HUES6 (cell line): Measurements from ENCODE around the gene CYP2U1.

Source experiments
- H3K27ac ChIP-seq: 2 replicates; pipeline ENCODE4 v1.7.0; 2013; ENCODE audit warnings: low read depth, mild to moderate bottlenecking, low read length, inconsistent platforms
- H3K27me3 ChIP-seq: 2 replicates; pipeline ENCODE4 v1.6.1; 2013; ENCODE audit warnings: low read length; ENCODE audit not compliant: control insufficient read depth, insufficient read depth
- H3K36me3 ChIP-seq: 2 replicates; pipeline ENCODE4 v1.6.1; 2013; ENCODE audit warnings: low read length; ENCODE audit not compliant: control insufficient read depth, insufficient read depth
- H3K4me1 ChIP-seq: 2 replicates; pipeline ENCODE4 v1.6.1; 2013; ENCODE audit warnings: low read length; ENCODE audit not compliant: control insufficient read depth, insufficient read depth
- H3K4me3 ChIP-seq: 2 replicates; pipeline ENCODE4 v1.5.1; 2013; ENCODE audit warnings: low read depth, low read length
- H3K9ac ChIP-seq: one replicate; pipeline ENCODE4 v1.6.1; 2013; ENCODE audit warnings: mild to moderate bottlenecking, low read length
- H3K9me3 ChIP-seq: 2 replicates; pipeline ENCODE4 v1.6.1; 2013; ENCODE audit warnings: low read depth, low read length; ENCODE audit not compliant: control insufficient read depth, insufficient read depth

The CYP2U1 gene

GRCh38 chr4:107987916-107988762, 56.8 kb downstream of the CYP2U1 start:
- H3K27me3 ChIP-seq, result no peaks in the 10 kb centered on the region
- no peak overlapping the region for H3K27ac ChIP-seq
- H3K9me3 ChIP-seq, result no peaks in the 10 kb centered on the region
- H3K9ac ChIP-seq, result no peak overlapping the region
- H3K4me1 ChIP-seq, result peaks cover 7% of the 10 kb centered on the region; the same call in 1 of the 2 replicates
- H3K4me3 ChIP-seq, result no peak overlapping the region
- no peaks in the 10 kb centered on the region for H3K36me3 ChIP-seq

- Histone ChIP-seq H3K9me3 (no peaks in the 10 kb centered on the region), H3K27me3 (no peaks in the 10 kb centered on the region), H3K36me3 (no peaks in the 10 kb centered on the region), H3K27ac (no peak overlapping the region), H3K4me1 (peaks cover 9% of the 10 kb centered on the region; the same call in 1 of the 2 replicates), H3K4me3 (no peak overlapping the region), H3K9ac (no peak overlapping the region)
Observed at GRCh38 chr4:107988763-107989035, 57.4 kb downstream of the CYP2U1 start.

DNA sequence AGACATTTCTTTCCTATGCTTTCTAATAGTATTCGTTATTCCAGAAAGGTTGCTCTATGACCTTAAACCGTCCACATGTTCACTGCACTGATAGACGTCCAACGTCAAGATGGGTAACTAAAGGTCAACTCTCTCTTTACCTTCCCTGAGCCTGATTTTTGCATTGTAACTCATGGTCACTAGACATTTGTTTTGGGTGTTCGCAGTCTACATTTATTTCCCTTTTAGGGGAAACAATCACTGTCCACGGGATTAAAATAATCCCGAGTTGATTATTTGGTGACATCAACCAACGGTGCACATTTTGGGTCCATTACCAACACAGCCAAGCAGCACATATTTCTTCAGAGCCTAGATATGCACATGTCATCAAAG, 57.8 kb downstream of the CYP2U1 start:
- Histone ChIP-seq H3K4me1 (peaks cover 13% of the 10 kb centered on the region; the same call in 1 of the 2 replicates), H3K36me3 (no peaks in the 10 kb centered on the region), H3K9me3 (no peaks in the 10 kb centered on the region), H3K27me3 (no peaks in the 10 kb centered on the region), H3K27ac (no peak overlapping the region), H3K9ac (peak overlapping the region; percentile 34), H3K4me3 (peak overlapping the region; percentile 99)

DNA sequence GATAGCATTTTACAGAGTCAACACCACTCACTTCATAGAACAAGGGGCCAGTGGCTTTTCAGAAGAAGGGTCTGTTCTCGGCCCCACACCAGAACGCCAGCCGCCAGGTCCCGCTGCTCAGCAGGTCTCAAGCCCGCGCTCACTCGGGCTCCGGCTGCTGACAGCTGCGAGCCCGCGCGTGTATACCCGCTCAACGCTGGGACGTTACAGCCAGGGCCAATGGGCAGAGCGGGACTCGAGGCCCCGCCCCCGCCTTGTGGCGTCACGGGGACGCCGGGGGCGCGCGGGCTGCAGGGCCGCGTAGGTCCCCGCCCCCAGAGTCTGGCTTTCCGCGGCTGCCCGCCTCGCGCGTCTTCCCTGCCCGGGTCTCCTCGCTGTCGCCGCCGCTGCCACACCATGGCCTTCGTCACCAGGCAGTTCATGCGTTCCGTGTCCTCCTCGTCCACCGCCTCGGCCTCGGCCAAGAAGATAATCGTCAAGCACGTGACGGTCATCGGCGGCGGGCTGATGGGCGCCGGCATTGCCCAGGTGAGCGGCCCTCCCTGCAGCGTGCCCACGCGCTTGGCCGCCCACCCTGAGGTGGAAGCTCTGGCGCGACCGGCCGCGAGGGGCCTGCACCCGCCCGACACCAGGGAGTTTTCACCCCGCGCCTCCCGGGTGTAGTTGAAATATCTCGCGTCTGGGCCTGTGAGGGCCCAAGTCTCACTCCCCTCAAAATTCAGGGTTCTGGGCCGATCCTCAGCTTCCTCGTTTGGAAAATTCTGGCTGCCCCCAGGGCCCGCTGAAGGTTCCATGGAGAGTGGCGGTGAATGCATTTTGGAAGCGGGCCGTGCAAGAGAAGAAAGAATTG, 58.4 kb downstream of the CYP2U1 start, which contains the start of gene HADH:
Gene HADH, plus strand, starts transcription at position 353 of the 850 bp plus-strand sequence. Its CDS starts 44 bp downstream, at position 397.
- Histone ChIP-seq H3K9me3 (no peaks in the 10 kb centered on the region), H3K36me3 (no peaks in the 10 kb centered on the region), H3K4me3 (peak within 1 kb of the TSS; percentile 99), H3K9ac (peak within 1 kb of the TSS; percentile 98), H3K27me3 (no peaks in the 10 kb centered on the region), H3K4me1 (peaks cover 18% of the 10 kb centered on the region; the same call in 1 of the 2 replicates), H3K27ac (peak within 1 kb of the TSS; percentile 77; the same call in 1 of the 2 replicates)

GRCh38 chr4:107991945-107992630, 60.7 kb downstream of the CYP2U1 start:
- Histone ChIP-seq H3K9ac (no peak overlapping the region), H3K27ac (no peak overlapping the region), H3K36me3 (no peaks in the 10 kb centered on the region), H3K27me3 (no peaks in the 10 kb centered on the region), H3K4me3 (peak overlapping the region; percentile 99), H3K9me3 (no peaks in the 10 kb centered on the region), H3K4me1 (peaks cover 18% of the 10 kb centered on the region; the same call in 1 of the 2 replicates)

GRCh38 chr4:107993969-107994368, 62.6 kb downstream of the CYP2U1 start:
- H3K4me3 ChIP-seq, result no peak overlapping the region

DNA sequence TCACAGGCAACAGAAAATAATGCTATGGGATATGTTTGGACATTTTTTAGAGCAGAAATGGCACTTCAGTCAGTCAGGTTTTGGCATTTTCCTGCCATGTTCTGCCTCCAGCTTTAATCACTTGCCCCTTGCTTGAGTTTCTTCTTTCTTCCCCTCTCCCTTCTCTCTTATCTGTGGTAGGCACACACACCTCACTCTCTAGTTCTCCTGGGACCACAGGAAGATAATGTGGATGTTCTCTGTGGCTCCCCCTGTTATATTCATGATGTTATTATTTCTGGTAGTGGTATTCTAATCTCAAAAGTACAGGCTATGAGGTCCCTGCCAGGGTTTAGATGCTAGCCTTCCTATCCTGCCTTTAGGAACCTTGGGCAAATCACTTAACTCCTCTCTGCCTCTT, 63.5 kb downstream of the CYP2U1 start:
- H3K4me3 ChIP-seq, result no peak overlapping the region
- H3K9ac ChIP-seq, result no peak overlapping the region
- H3K9me3 ChIP-seq, result no peaks in the 10 kb centered on the region
- peaks cover 2% of the 10 kb centered on the region; the same call in 1 of the 2 replicates for H3K36me3 ChIP-seq
- H3K27ac ChIP-seq, result no peak overlapping the region
- no peaks in the 10 kb centered on the region for H3K27me3 ChIP-seq
- peaks cover 18% of the 10 kb centered on the region; the same call in 1 of the 2 replicates for H3K4me1 ChIP-seq

More at GRCh38 chr4:107993969-107994368, 62.6 kb downstream of the CYP2U1 start:
- Histone ChIP-seq H3K9me3 (no peaks in the 10 kb centered on the region), H3K36me3 (no peaks in the 10 kb centered on the region), H3K4me1 (peaks cover 18% of the 10 kb centered on the region; the same call in 1 of the 2 replicates), H3K27ac (no peak overlapping the region), H3K9ac (no peak overlapping the region), H3K27me3 (no peaks in the 10 kb centered on the region)

DNA sequence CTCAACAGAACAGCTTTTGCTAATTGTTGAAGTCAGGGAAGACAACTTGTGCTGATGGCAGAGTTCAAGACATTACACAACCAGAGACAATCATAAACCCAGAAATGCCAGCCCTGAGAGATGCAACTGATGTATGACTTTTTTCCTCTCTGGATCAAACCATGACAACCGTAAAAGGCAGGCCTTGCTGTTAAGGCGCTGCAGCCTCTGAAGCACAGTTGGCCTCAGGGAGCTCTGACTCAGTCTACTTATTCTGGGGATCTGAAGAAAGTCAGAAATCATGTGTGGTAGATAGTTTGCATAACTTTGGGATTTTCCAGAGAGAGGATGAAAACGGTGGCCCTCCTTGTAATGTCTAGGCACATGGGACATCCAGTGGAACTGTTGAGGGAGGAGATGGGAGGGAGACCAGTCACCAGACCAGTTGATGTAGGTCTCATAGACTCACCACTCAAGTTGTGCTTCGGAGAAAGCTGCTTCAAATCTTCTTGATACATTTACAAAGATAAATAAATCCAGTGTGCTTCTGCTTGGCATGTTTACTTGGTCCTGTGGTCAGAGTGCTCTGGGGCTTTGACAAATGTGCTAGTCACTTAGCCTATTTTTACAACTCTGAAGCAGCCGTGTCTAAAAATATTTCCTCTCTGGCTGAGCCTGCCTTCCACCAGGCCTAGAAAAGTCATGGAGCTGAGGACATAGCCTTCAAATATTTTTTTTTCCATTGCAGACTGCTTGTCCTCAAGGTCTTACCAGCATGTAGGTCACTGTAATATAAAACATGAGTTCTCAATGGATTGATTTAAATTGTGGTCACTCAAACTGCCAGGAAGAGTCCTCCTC, 65.8 kb downstream of the CYP2U1 start:
- Histone ChIP-seq H3K27me3 (no peaks in the 10 kb centered on the region), H3K9ac (no peak overlapping the region), H3K9me3 (peaks cover 5% of the 10 kb centered on the region), H3K4me3 (no peak overlapping the region), H3K36me3 (peaks cover 17% of the 10 kb centered on the region), H3K4me1 (peaks cover 11% of the 10 kb centered on the region; the same call in 1 of the 2 replicates), H3K27ac (no peak overlapping the region)

DNA sequence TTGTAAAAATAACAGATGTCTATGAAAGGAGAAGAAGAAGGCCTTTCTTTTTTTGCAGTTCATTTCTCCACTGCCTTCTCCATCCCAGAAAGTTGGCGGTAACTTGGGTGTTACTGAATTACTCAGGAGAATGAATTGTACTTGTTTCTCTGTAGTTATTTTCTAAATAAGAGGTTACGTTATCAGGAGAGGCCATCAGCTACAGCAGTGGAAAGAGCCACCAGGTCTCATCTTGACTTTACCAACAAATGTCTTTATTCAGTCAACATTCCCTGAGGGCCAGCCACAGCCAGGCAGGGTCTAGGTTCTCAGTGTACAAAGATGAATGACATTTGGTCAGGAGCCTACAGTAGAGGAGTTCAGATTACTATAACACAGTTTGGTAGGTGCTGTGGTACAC, 66.4 kb downstream of the CYP2U1 start:
- Histone ChIP-seq H3K27ac (no peak overlapping the region), H3K27me3 (no peaks in the 10 kb centered on the region), H3K36me3 (peaks cover 20% of the 10 kb centered on the region), H3K4me1 (peaks cover 11% of the 10 kb centered on the region; the same call in 1 of the 2 replicates), H3K4me3 (no peak overlapping the region), H3K9me3 (peaks cover 10% of the 10 kb centered on the region), H3K9ac (no peak overlapping the region)

DNA sequence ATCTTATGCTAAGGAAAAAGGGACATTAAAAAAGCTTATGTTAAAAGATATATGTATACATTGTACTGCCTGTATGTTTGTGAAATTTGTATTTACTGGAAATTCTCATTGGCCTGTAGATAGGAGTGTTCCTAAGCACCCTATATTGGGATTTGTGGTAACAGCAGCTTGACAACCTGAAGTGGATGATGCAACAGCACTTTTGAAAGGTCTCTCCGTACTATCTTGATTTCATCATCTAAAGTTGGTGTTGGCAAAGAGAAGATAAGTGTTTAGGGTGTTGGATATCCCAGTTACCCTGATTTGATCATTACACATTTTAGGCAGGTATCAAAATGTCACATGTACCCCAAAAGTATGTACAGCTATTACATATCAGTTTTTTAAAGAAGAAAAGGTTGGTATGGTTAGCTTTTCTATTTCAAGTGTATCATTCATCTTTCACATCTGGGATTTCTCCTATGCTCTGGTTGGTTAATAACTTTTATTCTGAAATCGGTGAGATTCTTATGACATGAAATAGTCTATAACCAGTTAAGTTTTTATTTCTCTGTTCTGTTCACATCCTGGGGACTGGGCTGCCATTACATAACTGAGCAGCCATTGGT, 68.7 kb downstream of the CYP2U1 start:
- peaks cover 11% of the 10 kb centered on the region; the same call in 1 of the 2 replicates for H3K4me1 ChIP-seq
- no peak overlapping the region for H3K27ac ChIP-seq
- H3K9ac ChIP-seq, result no peak overlapping the region
- H3K9me3 ChIP-seq, result peaks cover 11% of the 10 kb centered on the region
- no peaks in the 10 kb centered on the region for H3K27me3 ChIP-seq
- no peak overlapping the region for H3K4me3 ChIP-seq
- H3K36me3 ChIP-seq, result peaks cover 21% of the 10 kb centered on the region
